Heart left ventricle (tissue), 13 donors: Measurements from ENCODE around the gene RPL26.

Experiments
- CTCF ChIP-seq, 12 donors: fragments of 200-600 bp; sonication (generic) in 4 of 12; IDR thresholded peaks; one replicate each; pipeline versions ENCODE4 v1.5.0 to v1.8.0; 2018 to 2022; ENCODE audit warnings: antibody characterized with exemption in 12 of 12, mild to moderate bottlenecking in 5 of 12
- POLR2A ChIP-seq, 2 donors: fragments of 450-650 bp; IDR thresholded peaks; one replicate each; pipeline ENCODE4 v1.6.1; 2017; ENCODE audit warnings: antibody characterized with exemption in 2 of 2, mild to moderate bottlenecking in 2 of 2, moderate library complexity in 2 of 2
- donor health status: ischemic (EF 13 %, LVEDD 7.1; RV severe dilation, severe dysfunction).
- donor health status: DM: no; HTN: yes; CAD: no.
- donor health status: DM: no; HTN: no; CAD: no.
- donor health status: ischemic (EF 25% LVEDD 6.9; RV normal size, moderate dysfunction).
- donor health status: ischemic (EF 25% LVEDD 5.7; RV mildly dilated, moderate dysfunction).
- donor health status: ischemic (EF 35%, LVEDD 5.7; RV mildly dilated, moderate dysfunction).
- donor health status: nonischemic (EF 11% LVEDD 7.7; RV severe dilation, severe dysfunction).
- donor health status: DM: yes; HTN: yes; CAD: no.
- donor health status: PGD.
- donor health status: ischemic (EF 29% LVEDD 5.4; RV normal size, mild dysfunction).
- donor health status: nonischemic (EF 23%, LVEDD 6.1; RV moderate dilation, normal function).

GRCh38 chr17:8410883-8411238, 27.9 kb upstream of the RPL26 start:
- TF ChIP-seq CTCF (IDR thresholded peaks at IDR 0.05) (no peak), POLR2A (IDR thresholded peaks at IDR 0.05) (no peak)
